DMS153 (cell line): ENCODE data around the gene CRAMP1.
A peak's percentile ranks its signal among the peaks of the same experiment; 100 is the strongest.
"Not testable (repeated sequence)": the region's sequence is repeated elsewhere in the genome, so short reads cannot be mapped to it uniquely, and the experiment has no call there.

Experiments
- DNase-seq: peaks from one replicate; lab custom pipeline; 2025; lab: John Stamatoyannopoulos, UW

CRAMP1 gene

DNA sequence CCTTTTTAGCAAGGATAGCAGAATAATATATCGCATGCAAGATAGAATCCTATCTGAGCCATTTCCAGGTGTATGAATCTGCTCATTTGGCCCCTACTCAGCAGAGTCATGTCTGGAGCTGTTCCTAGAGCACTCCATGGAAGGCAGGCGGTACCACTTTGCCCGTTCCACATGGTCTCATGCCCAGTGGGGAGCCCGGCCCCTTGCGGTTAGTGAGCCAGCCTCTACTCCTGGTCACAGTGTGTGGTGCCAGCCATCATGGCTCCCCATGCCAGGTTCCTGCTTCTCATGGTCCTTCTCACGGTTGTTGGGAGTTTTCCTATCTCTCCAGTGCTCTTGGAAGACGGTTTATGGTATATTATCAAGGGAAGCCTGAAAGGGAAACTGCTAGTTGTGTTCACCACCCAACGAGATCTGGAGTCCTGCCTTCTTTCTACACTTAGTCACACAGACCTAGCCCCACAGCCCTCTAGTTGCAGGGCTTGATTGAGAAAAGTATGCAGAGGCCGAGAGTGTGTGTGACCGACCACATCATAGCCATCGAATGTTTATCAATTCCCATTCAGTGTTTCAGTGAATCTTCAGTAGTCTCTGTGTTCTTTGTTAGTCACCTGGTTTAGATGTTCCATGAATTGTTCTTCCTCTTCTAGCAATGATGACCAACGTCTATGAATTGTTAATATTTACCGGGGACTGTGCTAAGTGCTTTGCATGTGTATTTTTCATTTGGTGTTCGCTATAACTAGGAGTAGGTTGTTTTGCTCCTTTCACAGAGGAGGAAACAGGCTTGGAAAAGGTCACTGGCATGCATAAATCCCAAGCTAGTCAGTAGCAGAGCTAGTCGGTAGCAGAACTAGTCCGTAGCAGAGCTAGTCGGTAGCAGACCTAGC is 75.5 kb downstream of the CRAMP1 start:
- no peak for DNase-seq

DNA sequence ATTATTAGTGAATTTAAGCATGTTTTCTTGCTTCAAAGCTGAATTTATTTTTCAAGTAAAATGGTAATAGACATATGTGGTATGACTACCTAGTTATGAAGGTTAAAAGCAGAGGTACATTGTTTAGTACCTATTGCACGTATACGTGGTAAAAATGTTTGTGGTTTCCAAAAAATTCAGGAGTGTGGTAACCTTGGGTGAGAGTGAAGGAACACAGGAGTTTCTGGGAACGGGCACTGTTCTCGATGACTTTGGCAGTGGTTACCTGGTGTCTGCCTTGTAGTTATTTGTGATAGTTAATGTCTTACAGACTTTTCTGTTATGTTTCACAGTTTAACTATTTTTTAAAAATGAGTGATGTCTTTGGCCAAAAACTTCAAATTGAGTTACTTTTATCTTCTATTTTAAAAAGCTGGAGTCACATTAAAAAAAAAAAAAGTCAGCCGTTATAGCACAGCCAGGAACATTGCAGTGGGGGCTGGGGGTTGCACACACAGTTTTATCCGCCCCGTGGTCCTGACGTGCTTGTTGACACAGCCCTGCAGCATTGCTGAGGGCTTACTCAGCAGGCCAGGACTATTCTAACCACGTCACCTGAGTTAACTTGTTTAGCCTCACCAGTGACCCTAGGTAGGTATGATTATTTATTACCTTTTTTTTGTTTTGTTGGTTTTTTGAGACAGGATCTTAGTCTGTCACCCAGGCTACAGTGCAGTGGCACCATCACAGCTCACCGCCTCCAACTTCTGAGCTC is 76.8 kb downstream of the CRAMP1 start:
- no peak for DNase-seq

DNA sequence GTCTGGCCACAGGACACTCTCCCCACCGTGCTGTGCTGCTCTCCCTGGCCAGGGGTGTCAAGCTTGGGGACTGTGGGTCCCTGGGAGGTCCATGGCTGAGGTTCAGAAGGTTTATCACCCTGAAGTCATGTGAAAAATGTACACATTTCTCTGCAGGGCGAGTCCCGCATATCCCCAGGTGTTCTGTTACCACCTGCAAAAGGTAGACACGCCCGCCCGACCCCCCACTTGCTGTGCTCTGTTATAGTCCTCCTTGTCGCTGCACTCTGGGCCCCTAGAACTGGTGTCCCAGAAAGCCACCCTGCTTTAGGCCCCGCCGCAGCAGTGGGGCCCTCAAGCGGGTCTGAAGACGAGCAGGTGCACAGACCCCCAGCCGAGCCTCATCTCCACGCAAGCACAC is 77.7 kb downstream of the CRAMP1 start:
- DNase-seq, result no peak

DNA sequence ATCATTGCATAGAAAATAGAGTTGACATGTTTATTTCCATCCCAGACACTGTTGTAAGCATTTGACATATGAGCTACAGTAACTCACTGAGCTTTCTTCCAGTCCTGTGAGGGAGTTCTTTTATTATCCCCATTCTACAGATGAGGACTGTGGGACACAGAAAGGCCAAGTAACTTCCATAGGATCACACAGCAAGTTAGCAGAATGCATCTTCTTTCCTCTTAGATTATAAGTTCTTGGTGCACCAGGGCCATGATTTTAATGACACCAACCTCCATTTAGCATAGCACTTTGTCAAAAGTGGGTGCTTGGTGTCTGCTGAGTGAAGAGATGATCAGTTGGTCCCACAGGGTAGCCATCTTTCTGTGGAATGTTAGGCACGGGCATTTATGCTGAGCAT is 78.7 kb downstream of the CRAMP1 start:
- DNase-seq, result no peak

DNA sequence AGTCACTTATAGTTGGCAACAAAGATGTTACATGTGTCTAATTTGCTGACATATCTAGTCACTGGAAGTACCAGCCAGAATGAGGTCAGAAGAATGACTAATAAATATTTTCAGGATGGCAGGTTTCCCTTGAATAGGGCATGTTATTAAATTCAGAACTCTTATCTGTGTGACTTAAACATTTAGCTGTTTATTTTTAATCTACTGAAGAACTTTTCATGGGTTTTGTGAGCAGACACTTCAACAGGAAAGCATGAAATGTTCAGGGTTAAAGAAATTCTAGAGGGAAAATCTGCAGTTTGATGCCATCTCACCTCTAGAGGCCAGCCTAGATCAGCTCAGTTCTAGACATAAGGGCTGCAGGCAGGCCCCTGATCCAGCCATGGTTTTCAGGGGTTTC is 79.1 kb downstream of the CRAMP1 start:
- DNase-seq, result no peak

DNA sequence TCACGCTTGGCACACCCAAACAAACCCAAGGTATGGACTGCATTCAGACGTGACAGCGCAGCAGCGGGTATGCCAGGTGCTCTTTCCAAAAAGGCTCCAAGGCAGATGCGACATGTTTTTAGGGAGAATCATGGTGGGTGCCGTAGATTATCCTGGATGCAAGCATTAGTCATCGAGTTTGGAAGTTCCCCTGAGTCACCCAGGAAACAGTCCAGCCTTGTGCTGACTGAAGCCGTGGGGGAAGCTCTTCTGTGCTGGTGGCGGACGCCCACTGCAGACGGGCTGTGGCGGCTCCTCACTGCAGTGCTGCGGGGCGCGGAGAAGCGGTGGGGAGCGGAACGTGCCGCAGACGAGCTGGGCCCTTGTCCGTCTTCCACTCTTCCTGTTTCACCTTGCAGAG is 79.8 kb downstream of the CRAMP1 start:
- no peak for DNase-seq

DNA sequence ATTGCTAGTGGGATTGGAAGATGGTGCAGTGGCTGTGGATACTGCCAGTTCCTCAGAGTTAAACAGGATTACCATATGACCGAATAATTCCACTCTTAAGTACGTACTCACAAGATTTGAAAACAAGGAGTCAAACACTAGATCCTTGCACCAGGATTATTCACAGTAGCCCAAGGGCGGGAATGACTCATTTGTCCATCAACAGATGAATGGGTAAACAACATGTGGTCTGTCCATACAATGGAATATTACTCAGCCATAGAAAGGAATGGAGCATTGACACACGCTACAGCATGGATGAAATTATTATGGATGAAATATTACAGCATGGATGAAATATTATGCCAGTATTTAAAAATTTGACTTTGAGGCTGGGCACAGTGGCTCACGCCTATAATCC is 84.7 kb downstream of the CRAMP1 start:
- no peak for DNase-seq

DNA sequence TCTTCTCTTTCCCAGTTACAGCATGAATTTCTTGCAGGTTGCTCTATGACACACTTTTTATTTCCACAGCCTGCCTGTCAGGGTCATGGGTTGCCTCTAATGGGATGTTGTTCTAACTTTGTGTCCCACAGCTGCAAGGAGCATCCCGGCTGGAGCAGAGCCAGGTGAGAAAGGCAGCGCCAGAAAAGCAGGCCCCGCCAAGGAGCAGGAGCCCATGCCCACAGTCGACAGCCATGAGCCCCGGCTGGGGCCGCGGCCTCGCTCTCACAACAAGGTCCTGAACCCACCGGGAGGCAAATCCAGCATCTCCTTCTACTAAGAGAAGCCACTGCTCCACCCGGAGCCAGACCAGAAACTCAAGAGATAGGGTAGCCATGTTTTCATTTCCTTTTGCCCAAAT is 86.5 kb downstream of the CRAMP1 start:
- no peak for DNase-seq

DNA sequence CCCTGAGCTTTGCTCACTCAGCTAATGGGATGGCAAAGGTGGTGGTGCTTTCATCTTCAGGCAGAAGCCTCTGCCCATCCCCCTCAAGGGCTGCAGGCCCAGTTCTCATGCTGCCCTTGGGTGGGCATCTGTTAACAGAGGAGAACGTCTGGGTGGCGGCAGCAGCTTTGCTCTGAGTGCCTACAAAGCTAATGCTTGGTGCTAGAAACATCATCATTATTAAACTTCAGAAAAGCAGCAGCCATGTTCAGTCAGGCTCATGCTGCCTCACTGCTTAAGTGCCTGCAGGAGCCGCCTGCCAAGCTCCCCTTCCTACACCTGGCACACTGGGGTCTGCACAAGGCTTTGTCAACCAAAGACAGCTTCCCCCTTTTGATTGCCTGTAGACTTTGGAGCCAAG is 88.1 kb downstream of the CRAMP1 start:
- DNase-seq, result no peak

DNA sequence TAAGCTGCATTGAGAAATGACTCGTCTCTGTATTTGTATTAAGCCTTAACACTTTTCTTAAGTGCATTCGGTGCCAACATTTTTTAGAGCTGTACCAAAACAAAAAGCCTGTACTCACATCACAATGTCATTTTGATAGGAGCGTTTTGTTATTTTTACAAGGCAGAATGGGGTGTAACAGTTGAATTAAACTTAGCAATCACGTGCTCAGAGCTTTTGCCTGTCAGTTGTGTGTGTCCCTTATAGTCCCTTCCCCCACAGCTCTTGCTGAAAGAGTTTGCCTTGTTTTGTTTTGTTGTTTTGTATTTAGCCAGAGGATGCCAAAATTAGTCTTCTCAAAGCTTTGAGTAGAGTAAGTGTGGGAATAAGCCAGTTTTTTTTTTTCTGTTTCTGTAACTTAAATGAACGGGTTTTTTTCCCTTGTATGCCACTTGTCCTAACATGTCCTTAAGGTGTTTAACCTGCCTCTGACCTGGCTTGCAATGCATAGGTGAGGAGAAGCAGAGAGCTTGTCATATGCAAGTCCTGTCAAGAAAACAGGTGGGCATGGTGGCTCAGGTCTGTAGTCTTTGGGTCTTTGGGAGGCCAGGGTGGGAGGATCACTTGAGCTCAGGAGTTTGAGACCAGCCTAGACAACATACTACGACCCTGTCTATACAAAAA is 89.2 kb downstream of the CRAMP1 start:
- no peak for DNase-seq

DNA sequence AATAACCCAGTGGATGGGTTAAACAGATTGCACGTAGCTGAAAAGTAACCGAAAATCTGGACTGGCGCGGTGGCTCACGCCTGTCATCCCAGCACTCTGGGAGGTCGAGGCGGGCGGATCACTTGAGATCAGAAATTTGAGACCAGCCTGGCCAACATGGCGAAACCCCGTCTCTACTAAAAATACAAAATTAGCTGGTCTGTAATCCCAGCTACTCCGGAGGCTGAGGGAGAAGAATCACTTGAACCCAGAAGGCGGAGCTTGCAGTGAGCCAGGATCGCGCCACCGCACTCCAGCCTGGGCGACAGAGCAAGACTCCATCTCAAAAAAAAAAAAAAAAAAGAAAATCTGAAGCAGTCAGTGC is 93.1 kb downstream of the CRAMP1 start:
- not testable (repeated sequence) for DNase-seq

DNA sequence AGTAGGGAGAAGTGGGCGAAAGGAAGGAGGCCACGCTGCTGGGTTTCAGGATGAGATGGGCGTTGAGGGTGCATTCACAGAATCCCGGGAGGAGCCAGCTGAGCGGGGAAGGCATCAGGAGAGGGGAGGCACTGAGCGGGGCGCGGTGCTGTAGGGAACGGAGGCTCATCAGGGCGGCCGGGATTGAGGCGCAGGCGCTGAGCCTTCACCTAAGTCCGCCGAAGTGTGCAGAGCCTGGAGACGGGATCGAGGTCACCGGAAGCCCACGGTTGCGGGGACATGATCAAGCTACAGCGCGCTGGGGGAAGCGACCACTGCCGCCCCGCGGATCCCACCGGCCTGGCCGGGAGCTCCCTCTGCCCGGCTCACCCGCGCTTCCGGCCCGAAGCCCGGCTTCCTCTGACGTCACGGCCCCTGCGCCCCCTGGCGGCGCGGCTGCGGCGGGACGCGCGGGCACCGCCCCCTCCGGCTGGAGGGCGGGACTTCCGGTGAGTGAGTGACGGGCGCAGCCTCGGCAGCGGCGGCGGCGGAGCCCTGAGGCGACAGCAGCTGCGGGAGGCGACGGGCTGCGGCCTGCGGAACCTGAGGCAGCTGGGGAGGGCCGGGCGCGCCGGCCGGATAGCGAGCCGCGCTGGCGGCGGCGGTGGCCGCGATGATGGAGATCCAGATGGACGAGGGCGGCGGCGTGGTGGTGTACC is 93.7 kb downstream of the CRAMP1 start, which contains the start of gene MAPK8IP3:
TSS of gene MAPK8IP3 (plus strand) at position 508 of the 698 bp plus-strand sequence. CDS start at position 653, 145 bp downstream.
- peak; percentile 70 for DNase-seq

DNA sequence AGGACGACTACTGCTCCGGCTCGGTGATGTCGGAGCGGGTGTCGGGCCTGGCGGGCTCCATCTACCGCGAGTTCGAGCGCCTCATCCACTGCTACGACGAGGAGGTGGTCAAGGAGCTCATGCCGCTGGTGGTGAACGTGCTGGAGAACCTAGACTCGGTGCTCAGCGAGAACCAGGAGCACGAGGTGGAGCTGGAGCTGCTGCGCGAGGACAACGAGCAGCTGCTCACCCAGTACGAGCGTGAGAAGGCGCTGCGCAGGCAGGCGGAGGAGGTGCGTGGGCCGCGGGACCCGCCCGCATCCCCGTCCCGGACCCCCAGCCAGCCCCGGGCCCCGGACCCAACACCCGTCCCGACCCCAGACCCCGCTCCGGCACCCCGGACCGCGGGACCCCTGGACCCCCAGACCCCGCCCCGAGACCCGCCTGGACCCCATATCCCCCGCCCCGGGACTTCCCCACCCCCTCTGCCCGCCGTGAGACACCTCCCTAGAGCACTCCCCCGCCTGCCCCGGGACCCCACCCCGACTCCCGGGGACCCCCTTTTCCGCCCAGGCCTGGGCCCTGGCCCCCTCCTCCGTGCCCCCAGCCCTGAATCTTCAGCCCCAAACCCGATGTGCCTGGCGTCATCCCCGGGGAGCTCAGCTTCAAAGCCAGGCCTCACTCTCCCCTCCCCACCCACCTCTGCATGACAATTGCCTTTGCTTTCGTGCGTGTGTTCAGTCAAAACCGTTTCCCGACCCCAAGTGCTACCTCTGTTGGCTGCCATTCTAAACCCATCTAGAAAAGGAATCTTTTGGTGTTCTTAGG is 94.4 kb downstream of the CRAMP1 start:
- DNase-seq, result no peak

DNA sequence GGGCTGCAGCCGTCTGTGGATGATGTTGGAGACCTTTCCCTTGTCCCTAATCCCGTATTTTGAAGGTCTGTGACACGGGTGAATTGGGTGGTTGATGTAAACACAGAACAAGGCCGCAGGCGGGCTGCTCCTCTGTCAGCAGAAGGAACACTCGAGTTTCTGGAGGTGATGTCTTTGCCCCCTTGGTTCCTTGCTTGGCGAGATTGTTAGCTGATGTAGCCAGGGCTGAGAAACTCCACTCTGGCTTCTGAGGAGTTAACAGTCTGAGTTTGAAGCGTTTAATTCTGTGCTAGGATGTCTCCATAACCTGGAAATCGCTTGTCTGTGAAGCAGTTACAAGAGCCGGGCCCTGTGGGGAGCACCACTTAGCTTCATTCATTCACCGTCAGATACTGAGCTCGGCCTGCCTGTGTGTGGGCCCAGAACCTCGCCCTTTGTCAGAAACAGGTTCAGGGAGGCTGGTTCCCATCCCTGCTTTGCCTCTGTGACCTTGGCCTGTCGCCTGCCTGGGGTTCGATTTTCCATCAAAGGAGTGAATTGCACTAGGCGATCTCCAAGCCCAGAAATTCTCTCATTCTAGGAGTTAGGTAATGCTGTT is 95.1 kb downstream of the CRAMP1 start:
- DNase-seq, result no peak

DNA sequence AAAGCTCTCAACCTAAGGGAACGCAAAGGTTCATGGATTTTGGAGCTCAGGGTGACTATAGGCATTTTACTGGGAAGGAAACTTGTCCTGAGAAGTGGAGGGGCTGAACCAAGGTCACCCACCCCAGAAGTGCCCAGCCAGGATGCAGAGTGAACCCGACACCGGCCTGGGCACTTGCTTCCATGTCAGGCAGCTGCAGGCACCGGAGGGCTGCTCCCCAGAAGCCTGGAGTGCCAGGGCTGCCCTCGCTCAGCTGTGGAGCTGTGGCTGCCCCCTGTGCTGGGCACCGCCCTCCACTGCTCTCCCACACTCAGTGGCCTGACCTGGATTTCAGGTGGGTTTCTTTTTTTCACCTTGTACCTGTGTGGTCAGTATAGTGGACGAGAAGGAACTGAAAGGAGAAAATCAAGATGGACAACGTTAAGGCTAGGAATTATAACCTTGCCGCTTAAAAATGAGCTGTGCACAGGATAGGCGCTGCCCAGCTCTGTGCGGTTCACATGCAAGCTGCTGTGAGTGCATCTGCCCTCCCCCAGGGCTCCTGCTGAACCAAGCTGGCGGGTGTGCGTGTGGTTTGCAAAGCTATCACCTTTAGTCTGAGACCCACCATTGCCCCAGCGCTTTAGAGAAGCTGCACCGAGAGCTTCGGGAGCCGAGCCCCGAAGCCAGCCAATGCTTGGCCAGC is 96.1 kb downstream of the CRAMP1 start:
- no peak for DNase-seq

DNA sequence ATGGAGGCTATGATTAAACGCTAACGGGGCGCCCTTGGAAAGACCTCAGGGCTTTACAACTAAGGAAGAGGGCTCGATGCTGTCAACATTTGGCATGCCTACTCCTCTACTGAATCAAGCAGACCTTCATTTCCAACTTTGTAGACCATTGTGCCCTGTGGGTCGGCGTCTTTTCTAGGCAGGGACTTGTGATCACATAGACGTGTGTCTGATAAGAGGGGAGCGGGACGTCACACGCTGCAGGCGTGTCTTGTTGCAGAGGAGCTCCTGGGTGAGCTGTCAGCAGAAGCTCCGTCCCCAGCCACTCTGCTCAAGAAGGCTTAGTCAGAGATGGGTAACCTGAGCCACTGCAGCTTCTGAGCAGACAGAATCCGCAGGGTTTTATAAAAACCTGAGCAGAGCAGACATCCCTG is 96.6 kb downstream of the CRAMP1 start:
- no peak for DNase-seq

DNA sequence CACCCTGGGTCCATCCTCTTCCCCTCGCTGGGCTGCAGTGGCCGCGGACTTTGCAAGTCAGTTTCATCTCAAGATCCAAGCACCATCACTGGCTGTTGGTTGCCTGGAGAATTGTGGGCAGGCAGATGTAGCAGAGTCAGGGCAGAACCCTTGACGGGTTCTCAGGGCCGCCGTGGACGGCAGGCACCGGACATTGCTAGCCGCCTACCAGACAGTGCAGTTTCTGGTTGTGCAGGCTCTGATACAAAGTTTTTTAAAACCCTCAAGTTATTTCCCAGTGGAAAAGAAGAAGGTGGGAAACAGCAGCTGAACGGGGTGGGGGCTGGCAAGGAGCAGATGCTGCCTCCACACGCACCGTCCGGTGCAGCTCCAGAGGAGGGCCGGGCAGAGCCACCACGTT is 97.2 kb downstream of the CRAMP1 start:
- no peak for DNase-seq

DNA sequence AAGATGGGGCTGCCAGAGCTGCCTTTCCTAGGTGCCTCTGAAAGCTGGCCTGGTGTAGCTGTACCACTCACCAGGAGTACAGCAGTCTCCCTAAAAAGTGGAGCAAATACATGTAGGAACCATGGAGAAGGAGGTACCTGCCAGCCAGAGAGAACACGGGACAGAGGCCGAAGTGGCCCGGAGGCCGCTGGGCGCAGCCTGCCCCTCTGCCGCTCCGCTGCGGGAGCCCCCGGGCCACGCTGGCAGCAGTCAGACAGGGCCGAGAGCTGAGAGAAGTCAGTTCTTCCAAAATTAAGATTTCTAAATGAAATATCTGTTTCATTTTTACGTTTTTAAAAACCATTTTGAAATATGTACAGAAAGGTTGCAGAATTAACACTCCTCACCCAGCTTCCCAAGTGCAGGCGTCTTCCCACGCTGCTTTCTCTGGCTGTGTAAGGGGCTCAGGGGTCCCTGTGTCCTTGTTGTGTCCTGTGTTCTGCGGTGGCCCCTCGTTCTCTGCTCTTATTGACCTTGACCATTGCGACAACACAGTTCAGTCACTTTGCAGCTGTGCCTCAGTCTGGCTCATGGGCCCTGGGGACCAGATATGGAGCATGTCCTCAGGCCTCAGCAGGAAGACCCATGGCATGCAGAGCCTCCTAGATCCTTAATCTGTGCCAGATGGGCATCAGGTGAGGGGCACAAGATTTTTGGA is 98.8 kb downstream of the CRAMP1 start:
- DNase-seq, result no peak

DNA sequence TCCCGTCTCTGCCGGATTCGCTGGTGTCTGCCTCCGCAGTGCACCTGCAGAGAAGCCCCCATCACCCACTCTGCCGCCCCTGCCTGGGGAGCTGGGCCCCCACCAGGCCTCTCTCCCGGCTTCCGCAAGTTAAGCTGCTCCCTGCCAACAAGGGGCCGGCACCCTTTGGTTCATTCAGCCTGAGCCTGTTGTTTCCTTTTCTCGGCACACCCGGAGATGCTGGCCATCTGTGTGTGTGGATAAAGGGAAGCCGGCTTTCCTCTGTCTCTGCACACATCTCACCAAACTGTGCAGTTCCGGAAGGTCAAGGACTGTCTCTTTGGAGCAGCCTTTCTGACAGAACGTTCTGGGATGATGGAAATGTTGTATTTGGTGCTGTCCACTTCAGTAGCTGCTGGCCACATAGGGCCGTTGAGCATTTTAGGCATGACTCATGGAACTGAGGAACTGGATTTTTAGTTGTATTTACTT is 100.7 kb downstream of the CRAMP1 start:
- no peak for DNase-seq

DNA sequence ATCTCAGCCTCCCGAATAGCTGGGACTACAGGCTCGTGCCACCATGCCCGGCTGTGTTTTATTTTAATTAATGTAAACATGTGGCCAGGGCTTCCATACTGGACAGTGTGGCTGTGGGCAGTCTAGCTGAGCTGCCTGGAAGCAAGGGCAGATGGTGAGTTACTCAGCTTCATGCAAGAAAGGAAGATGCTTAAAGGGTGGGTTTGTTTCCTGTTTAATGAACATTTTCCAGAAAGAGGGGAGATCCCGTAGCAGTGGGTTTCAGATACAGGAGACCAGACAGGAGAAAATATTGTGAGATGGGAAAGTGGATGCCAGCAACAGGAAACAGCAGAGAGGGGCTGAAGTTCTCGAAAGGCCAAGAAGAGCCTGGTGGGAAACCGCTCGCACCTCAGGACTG is 101.2 kb downstream of the CRAMP1 start:
- DNase-seq, result no peak
